IMR-90 (cell line): ENCODE measurements around the gene LRRC1. TPM values are rescaled to one million over a fixed set of nuclear protein-coding genes. Genes with fewer than 3 reads are reported as not detected.

ENCODE experiments used
- ATAC-seq: fragments of 200-7000 bp; cut with Tn5 transposase; 2 replicates; pipeline ENCODE4 v1.9.1; 2020; ENCODE audit warnings: low read depth, mild to moderate bottlenecking, moderate library complexity
- BruUV-seq: library from RNA; stranded (reverse); fragments of 400-500 nt; replicated peaks from 2 replicates; lab custom pipeline; 2021; lab: Mats Ljungman, UMichigan
- CTCF ChIA-PET: fragments of 300-600 bp; formaldehyde crosslinking; extraction: SDS; loops from one replicate; lab custom pipeline; 2021; ENCODE audit warnings: antibody characterized with exemption; lab: Yijun Ruan, JAX
- POLR2A ChIA-PET: fragments of 300-600 bp; sonication (Branson Sonifier 250); formaldehyde crosslinking; loops from one replicate; lab custom pipeline; 2022; ENCODE audit warnings: antibody characterized with exemption; ENCODE audit not compliant: unreplicated experiment; lab: Charles Lee
- DNase-seq: peaks from one replicate; pipeline ENCODE4 v3.0.0; 2013
- H2AFZ ChIP-seq: replicated peaks from 2 replicates; pipeline ENCODE3; 2013; ENCODE audit warnings: low read length, mild to moderate bottlenecking; ENCODE audit not compliant: poor library complexity
- H2AK5ac ChIP-seq: 2 replicates; pipeline ENCODE4 v1.6.1; 2013; ENCODE audit warnings: low read depth, low read length, inconsistent platforms
- H2AK9ac ChIP-seq: replicated peaks from 2 replicates; pipeline ENCODE3; 2013; ENCODE audit warnings: mild to moderate bottlenecking, low read depth, low read length, moderate library complexity; ENCODE audit not compliant: poor library complexity
- H2BK120ac ChIP-seq: 2 replicates; pipeline ENCODE4 v1.6.1; 2013; ENCODE audit warnings: low read depth, low read length, inconsistent platforms
- H2BK15ac ChIP-seq: 3 replicates; pipeline ENCODE4 v1.6.1; 2013; ENCODE audit warnings: low read depth, low read length, inconsistent platforms
- H2BK20ac ChIP-seq: 2 replicates; pipeline ENCODE4 v1.6.1; 2013; ENCODE audit warnings: low read depth, mild to moderate bottlenecking, inconsistent platforms, low read length, moderate library complexity
- H2BK5ac ChIP-seq: 2 replicates; pipeline ENCODE4 v1.6.1; 2013; ENCODE audit warnings: mild to moderate bottlenecking, low read depth, low read length, inconsistent platforms; ENCODE audit not compliant: poor library complexity, severe bottlenecking
- H3K14ac ChIP-seq: replicated peaks from 2 replicates; pipeline ENCODE4 v1.6.1; 2013; ENCODE audit warnings: low read depth, low read length, inconsistent platforms
- H3K18ac ChIP-seq: 2 replicates; pipeline ENCODE4 v1.6.1; 2013; ENCODE audit warnings: low read depth, low read length, control low read depth
- H3K23ac ChIP-seq: 2 replicates; pipeline ENCODE4 v1.6.1; 2013; ENCODE audit warnings: low read depth, low read length, inconsistent platforms
- H3K27ac ChIP-seq: 2 replicates; pipeline ENCODE4 v1.5.1; 2013; ENCODE audit warnings: mild to moderate bottlenecking, control low read depth, low read length; ENCODE audit not compliant: insufficient read depth
- H3K27me3 ChIP-seq: 2 replicates; pipeline ENCODE4 v1.6.1; 2013; ENCODE audit warnings: low read length; ENCODE audit not compliant: control insufficient read depth, insufficient read depth
- H3K36me3 ChIP-seq: 2 replicates; pipeline ENCODE4 v1.6.1; 2013; ENCODE audit warnings: low read length, mixed read lengths; ENCODE audit not compliant: control insufficient read depth, insufficient read depth
- H3K4ac ChIP-seq: 2 replicates; pipeline ENCODE4 v1.6.1; 2013; ENCODE audit warnings: low read depth, low read length, inconsistent platforms
- H3K4me1 ChIP-seq: 2 replicates; pipeline ENCODE4 v1.6.1; 2013; ENCODE audit warnings: low read length, mixed read lengths; ENCODE audit not compliant: control insufficient read depth, insufficient read depth
- H3K4me2 ChIP-seq: 2 replicates; pipeline ENCODE4 v1.6.1; 2013; ENCODE audit warnings: low read depth, mild to moderate bottlenecking, control low read depth, low read length, moderate library complexity
- H3K4me3 ChIP-seq: 2 replicates; pipeline ENCODE4 v1.5.1; 2013; ENCODE audit warnings: low read depth, mild to moderate bottlenecking, control low read depth, low read length, moderate library complexity; ENCODE audit not compliant: insufficient read depth
- H3K56ac ChIP-seq: 2 replicates; pipeline ENCODE4 v1.6.1; 2013; ENCODE audit warnings: low read length, inconsistent platforms; ENCODE audit not compliant: insufficient read depth; ENCODE audit errors: extremely low read depth
- H3K79me1 ChIP-seq, 2 experiments: 2 replicates each; pipeline ENCODE4 v1.6.1; 2013; ENCODE audit warnings: low read length in 2 of 2, inconsistent platforms in 1 of 2, low read depth in 1 of 2
- H3K9ac ChIP-seq: 2 replicates; pipeline ENCODE4 v1.6.1; 2013; ENCODE audit warnings: low read depth, low read length, control low read depth
- H3K9me1 ChIP-seq: 2 replicates; pipeline ENCODE4 v1.6.1; 2013; ENCODE audit warnings: low read length, inconsistent platforms; ENCODE audit not compliant: insufficient read depth
- H3K9me3 ChIP-seq: 2 replicates; pipeline ENCODE4 v1.6.1; 2013; ENCODE audit warnings: low read length; ENCODE audit not compliant: control insufficient read depth, insufficient read depth
- H4K20me1 ChIP-seq: 2 replicates; pipeline ENCODE4 v1.6.1; 2013; ENCODE audit warnings: low read length, inconsistent platforms; ENCODE audit not compliant: insufficient read depth
- H4K5ac ChIP-seq: 2 replicates; pipeline ENCODE4 v1.6.1; 2013; ENCODE audit warnings: mild to moderate bottlenecking, low read depth, low read length, control low read depth
- H4K8ac ChIP-seq, 2 experiments: 2 replicates each; pipeline ENCODE4 v1.6.1; 2013; ENCODE audit warnings: low read depth in 2 of 2, low read length in 2 of 2, control low read depth in 1 of 2, inconsistent platforms in 1 of 2
- H4K91ac ChIP-seq: 2 replicates; pipeline ENCODE4 v1.6.1; 2013; ENCODE audit warnings: low read depth, low read length, inconsistent platforms; ENCODE audit not compliant: insufficient read depth
- RFX5 ChIP-seq: IDR thresholded peaks from 2 replicates; pipeline ENCODE4 v1.8.0; 2012; ENCODE audit warnings: low read depth, mild to moderate bottlenecking, low read length, moderate library complexity
- WGBS, 2 experiments: methylation state at CpG; one replicate each; pipeline versions ENCODE4 v1.1.5 to v1.1.7; 2013; ENCODE audit warnings: missing lambda C conversion rate in 2 of 2; ENCODE audit not compliant: insufficient read length in 1 of 2; ENCODE audit errors: extremely low coverage in 2 of 2; 5-methylcytosine and 5-hydroxymethylcytosine counted together
- dilution Hi-C: fragments of 300-500 bp; cut with HindIII; formaldehyde crosslinking; loops from one replicate; pipeline ENCODE4 v1.14.3; 2018; ENCODE audit warnings: low sequenced_read_pairs; ENCODE audit not compliant: unreplicated experiment
- in situ Hi-C: fragments of 300-500 bp; cut with MboI; formaldehyde crosslinking; loops from 3 replicates; pipeline ENCODE4 v1.14.3; 2019; ENCODE audit warnings: low sequenced_read_pairs, inconsistent platforms, mixed read lengths
- intact Hi-C: fragments of 100-400 bp; cut with micrococcal nuclease; formaldehyde crosslinking; loops from 2 replicates; pipeline ENCODE4 v1.10.0; 2022
- polyA plus RNA-seq, 3 experiments: library from polyadenylated mRNA; depleted of rRNA; stranded (reverse); fragments of >200 nt; gene quantifications; 2 replicates each; pipeline ENCODE4 v1.2.3, GENCODE V29; 2012; ENCODE audit warnings: low replicate concordance in 1 of 3
- total RNA-seq: library from RNA; depleted of rRNA; stranded (reverse); fragments of >200 nt; gene quantifications from 2 replicates; pipeline ENCODE4 v1.2.3, GENCODE V29; 2012

The LRRC1 gene
- total and polyA plus RNA-seq, 2 of the 4 experiments (the other 2 are of a cell fraction), result 5.1 to 6.1 TPM

- DNase-seq, result no peak
- Histone ChIP-seq H2AK9ac (no peak overlapping the region), H4K8ac (no peak overlapping the region), H3K4me1 (peaks cover 3% of the 10 kb centered on the region; the same call in 1 of the 2 replicates), H3K4me2 (no peak overlapping the region), H2AFZ (no peak overlapping the region), H3K56ac (no peak overlapping the region), H3K79me1 (no peaks in the 10 kb centered on the region), H4K91ac (no peak overlapping the region), H3K9ac (no peak overlapping the region), H2BK15ac (no peak overlapping the region), H3K27me3 (no peaks in the 10 kb centered on the region; the same call in 1 of the 2 replicates), H2AK5ac (no peak overlapping the region), H3K14ac (no peak overlapping the region), H4K5ac (no peak overlapping the region), H3K36me3 (no peaks in the 10 kb centered on the region), H3K9me1 (no peaks in the 10 kb centered on the region), H3K9me3 (no peaks in the 10 kb centered on the region), H2BK5ac (no peak overlapping the region), H3K18ac (no peak overlapping the region), H2BK20ac (no peak overlapping the region), H2BK120ac (no peak overlapping the region), H3K23ac (no peak overlapping the region), H3K27ac (no peak overlapping the region), H3K4me3 (no peak overlapping the region), H4K20me1 (no peaks in the 10 kb centered on the region), H3K4ac (no peak overlapping the region)
- ATAC-seq, result no peak
- no peak for TF ChIP-seq RFX5
- BruUV-seq, result no TSS peak
- intact Hi-C loops, result no loop called here
- dilution Hi-C loops, result no loop called here
- ChIA-PET CTCF (no interaction called here), POLR2A (no interaction called here)
- in situ Hi-C loops, result loop anchor here (25.0 kb wide), 1 partner anchor 753 kb away; no protein-coding TSS in a partner anchor
- WGBS, 2 experiments, result no CpG with 5 or more reads among the region's 3 CpGs
These were observed 145.0 kb downstream of the LRRC1 start for GRCh38 chr6:53939830-53940229.
